Transverse colon (tissue), 3 donors: ENCODE data around the gene MYH9.

Source experiments
- CTCF ChIP-seq, 5 experiments: fragments of 200-600 bp in 3 of 5; fragments of 450-650 bp in 2 of 5; sonication (generic) in 3 of 5; IDR thresholded peaks; 1 replicate in 2 of 5; 2 replicates in 3 of 5; pipeline ENCODE4 v1.5.1; 2016 to 2017; ENCODE audit warnings: antibody characterized with exemption in 5 of 5, inconsistent platforms in 3 of 5, mild to moderate bottlenecking in 2 of 5, moderate library complexity in 1 of 5
- EP300 ChIP-seq: sonication (generic); formaldehyde crosslinking; IDR thresholded peaks from one replicate; pipeline ENCODE4 v1.6.1; 2017; ENCODE audit warnings: antibody characterized with exemption, low read depth
- POLR2A ChIP-seq: fragments of 450-650 bp; IDR thresholded peaks from one replicate; pipeline ENCODE4 v1.6.1; 2016; ENCODE audit warnings: antibody characterized with exemption, mild to moderate bottlenecking, moderate library complexity

DNA sequence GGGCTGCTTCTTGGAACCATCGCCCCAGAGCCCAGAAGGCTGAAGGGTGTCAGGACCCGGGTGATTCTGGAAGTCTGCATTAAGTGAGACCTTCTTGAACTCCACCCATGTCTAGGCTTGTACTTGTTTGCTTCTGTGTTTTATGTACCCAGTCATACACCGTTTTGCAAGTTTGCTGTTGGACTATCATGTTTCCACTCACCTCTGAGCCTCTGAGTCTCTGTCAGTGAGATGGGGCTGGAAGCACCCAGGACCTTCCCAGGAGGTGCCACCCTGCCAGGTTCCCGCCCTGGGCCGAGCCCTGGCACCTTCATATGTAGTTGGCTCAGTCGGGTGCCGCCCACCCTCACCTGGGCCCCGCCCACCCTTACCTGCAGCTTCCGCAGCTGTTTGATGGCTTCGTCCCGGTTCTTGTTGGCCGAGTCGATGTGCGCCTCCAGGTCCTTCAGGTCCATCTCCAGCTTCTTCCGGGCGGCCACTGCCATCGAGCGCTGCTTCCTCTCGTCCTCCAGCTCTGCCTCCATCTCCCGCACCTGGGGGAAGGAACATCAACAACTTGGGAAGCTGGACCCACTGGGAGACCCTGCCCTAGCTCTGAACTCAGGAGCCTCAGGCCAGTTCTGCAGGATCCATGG lies 99.8 kb downstream of the MYH9 start:
- TF ChIP-seq POLR2A: no peak
- no peak for TF ChIP-seq CTCF (IDR thresholded peaks at IDR 0.05)
- no peak for TF ChIP-seq EP300
